ENCODE results near the gene LEPROT.

The LEPROT gene

GRCh38 chr1:65416767-65417166 lies 3.7 kb upstream of the LEPROT start:
- no peak for TF ChIP-seq CTCF (IDR thresholded peaks at IDR 0.05)

GRCh38 chr1:65417729-65418128 lies 2.7 kb upstream of the LEPROT start:
- TF ChIP-seq CTCF (IDR thresholded peaks at IDR 0.05), result no peak

GRCh38 chr1:65418522-65419185 lies 1.8 kb upstream of the LEPROT start:
- TF ChIP-seq CTCF (IDR thresholded peaks at IDR 0.05), result no peak

- TF ChIP-seq CTCF (IDR thresholded peaks at IDR 0.05), result no peak
These were observed 533 bp upstream of the LEPROT start for GRCh38 chr1:65419681-65420589.

GRCh38 chr1:65421351-65422025 lies 1.0 kb downstream of the LEPROT start:
- TF ChIP-seq CTCF (IDR thresholded peaks at IDR 0.05), result no peak

GRCh38 chr1:65422241-65423203 lies 2.1 kb downstream of the LEPROT start:
- TF ChIP-seq CTCF (IDR thresholded peaks at IDR 0.05), result no peak

Data from LNCAP (cell line).